GM23338 (cell line): ENCODE measurements around the gene AP2A1.

Experiments
- CTCF ChIP-seq, 2 experiments: fragments of 200-600 bp in 1 of 2; sonication (generic) in 1 of 2; conservative IDR thresholded peaks; 2 replicates each; pipeline versions ENCODE4 v1.5.1 to v1.6.1; 2016 to 2017; ENCODE audit warnings: antibody characterized with exemption in 2 of 2, low read depth in 2 of 2, mild to moderate bottlenecking in 2 of 2, moderate library complexity in 1 of 2
- ETS1 ChIP-seq: IDR thresholded peaks from 2 replicates; pipeline ENCODE4 v1.6.1; 2016; ENCODE audit warnings: antibody characterized with exemption
- EZH2 ChIP-seq: fragments of 200-600 bp; sonication (generic); IDR thresholded peaks from one replicate; pipeline ENCODE4 v1.8.0; 2017; ENCODE audit warnings: antibody characterized with exemption, mild to moderate bottlenecking, low read depth; ENCODE audit not compliant: unreplicated experiment
- EZH2phosphoT487 ChIP-seq: fragments of 200-600 bp; sonication (generic); IDR thresholded peaks from one replicate; pipeline ENCODE4 v1.8.1; 2018; ENCODE audit warnings: antibody characterized with exemption; ENCODE audit not compliant: unreplicated experiment
- JUNB ChIP-seq: IDR thresholded peaks from one replicate; pipeline ENCODE4 v1.6.1; 2016; ENCODE audit warnings: antibody characterized with exemption; ENCODE audit not compliant: unreplicated experiment
- POLR2AphosphoS5 ChIP-seq: IDR thresholded peaks from 2 replicates; pipeline ENCODE4 v1.6.1; 2016; ENCODE audit warnings: antibody characterized with exemption, low read depth
- REST ChIP-seq: IDR thresholded peaks from one replicate; pipeline ENCODE4 v1.6.1; 2018; ENCODE audit warnings: antibody characterized with exemption; ENCODE audit not compliant: unreplicated experiment
- ZNF331 ChIP-seq: fragments of 250-450 bp; sonication (Bioruptor Pico); IDR thresholded peaks from 2 replicates; pipeline ENCODE4 v1.5.0; 2020; ENCODE audit warnings: low read depth, mild to moderate bottlenecking, moderate library complexity

GRCh38 chr19:49816590-49816989 is 49.8 kb downstream of the AP2A1 start:
- TF ChIP-seq CTCF (conservative IDR thresholded peaks at IDR 0.05; ENCODE audit: low read depth in 2 of 2) (no peak), EZH2 (no peak), POLR2AphosphoS5 (no peak), EZH2phosphoT487 (no peak), REST (no peak), ZNF331 (CRISPR knock-in tag) (no peak), ETS1 (no peak), JUNB (no peak)
